ENCODE measurements around the gene CSPG5.

- TF ChIP-seq CTCF (IDR thresholded peaks at IDR 0.05) (no peak), EZH2 (IDR thresholded peaks at IDR 0.05) (no peak), EZH2phosphoT487 (IDR thresholded peaks at IDR 0.05) (no peak)
Observed at GRCh38 chr3:47515100-47515499, 63.6 kb downstream of the CSPG5 start.
